Uterus (tissue), 2 donors: Measurements from ENCODE around the gene SDK2.

ENCODE experiments used
- CTCF ChIP-seq, 4 experiments: fragments of 200-600 bp in 2 of 4; fragments of 450-650 bp in 2 of 4; sonication (generic) in 2 of 4; IDR thresholded peaks; one replicate each; pipeline ENCODE4 v1.5.1; 2016 to 2019; ENCODE audit warnings: antibody characterized with exemption in 4 of 4, mild to moderate bottlenecking in 2 of 4, moderate library complexity in 1 of 4
- POLR2A ChIP-seq, 2 donors: fragments of 450-650 bp; IDR thresholded peaks; one replicate each; pipeline ENCODE4 v1.6.1; 2016; ENCODE audit warnings: antibody characterized with exemption in 2 of 2, mild to moderate bottlenecking in 1 of 2, moderate library complexity in 1 of 2

GRCh38 chr17:73352261-73352660 lies 292.0 kb downstream of the SDK2 start:
- TF ChIP-seq CTCF (IDR thresholded peaks at IDR 0.05), result no peak
- no peak for TF ChIP-seq POLR2A (IDR thresholded peaks at IDR 0.05)
